Transverse colon (tissue), 4 donors: Measurements from ENCODE around the gene PALMD.

ENCODE experiments used
- CTCF ChIP-seq, 5 experiments: fragments of 200-600 bp in 3 of 5; fragments of 450-650 bp in 2 of 5; sonication (generic) in 3 of 5; IDR thresholded peaks; 1 replicate in 2 of 5; 2 replicates in 3 of 5; pipeline ENCODE4 v1.5.1; 2016 to 2017; ENCODE audit warnings: antibody characterized with exemption in 5 of 5, inconsistent platforms in 3 of 5, mild to moderate bottlenecking in 2 of 5, moderate library complexity in 1 of 5
- POLR2AphosphoS5 ChIP-seq, 3 donors: sonication (generic); formaldehyde crosslinking; IDR thresholded peaks; one replicate each; pipeline ENCODE4 v1.6.1; 2016; ENCODE audit warnings: antibody characterized with exemption in 3 of 3

- TF ChIP-seq POLR2AphosphoS5 (IDR thresholded peaks at IDR 0.05) (no peak), CTCF (IDR thresholded peaks at IDR 0.05) (no peak)
Observed at GRCh38 chr1:99627615-99628014, 18.3 kb upstream of the PALMD start.
